Mucosa of stomach (tissue), 1 donor: ENCODE data around the gene LBX1.

ENCODE experiments used
- H3K27me3 ChIP-seq: one replicate; pipeline ENCODE4 v1.7.0; 2013; ENCODE audit warnings: mild to moderate bottlenecking, low read length; ENCODE audit not compliant: control insufficient read depth, insufficient read depth
- H3K36me3 ChIP-seq: one replicate; pipeline ENCODE4 v1.7.0; 2013; ENCODE audit warnings: low read length; ENCODE audit not compliant: control insufficient read depth, insufficient read depth
- H3K4me1 ChIP-seq: one replicate; pipeline ENCODE4 v1.7.0; 2013; ENCODE audit warnings: mild to moderate bottlenecking, low read length; ENCODE audit not compliant: control insufficient read depth, insufficient read depth
- H3K4me3 ChIP-seq: one replicate; pipeline ENCODE4 v1.7.0; 2013; ENCODE audit warnings: low read length
- H3K9ac ChIP-seq: one replicate; pipeline ENCODE4 v1.7.0; 2013; ENCODE audit warnings: mild to moderate bottlenecking, low read length, moderate library complexity
- H3K9me3 ChIP-seq: one replicate; pipeline ENCODE4 v1.7.0; 2013; ENCODE audit warnings: mild to moderate bottlenecking, low read length, moderate library complexity; ENCODE audit not compliant: control insufficient read depth
- donor health status: Pancreatic carcinoma.

The LBX1 gene

GRCh38 chr10:101237982-101238731 is 8.9 kb upstream of the LBX1 start:
- H3K27me3 ChIP-seq, result peaks cover 88% of the 10 kb centered on the region
- H3K4me3 ChIP-seq, result no peak overlapping the region
- H3K36me3 ChIP-seq, result no peaks in the 10 kb centered on the region
- H3K4me1 ChIP-seq, result no peaks in the 10 kb centered on the region
- H3K9ac ChIP-seq, result no peak overlapping the region
- peaks cover 5% of the 10 kb centered on the region for H3K9me3 ChIP-seq

GRCh38 chr10:101237081-101237981 is 8.1 kb upstream of the LBX1 start:
- Histone ChIP-seq H3K4me1 (no peaks in the 10 kb centered on the region), H3K4me3 (no peak overlapping the region), H3K36me3 (no peaks in the 10 kb centered on the region), H3K9me3 (peaks cover 5% of the 10 kb centered on the region), H3K27me3 (peaks cover 89% of the 10 kb centered on the region), H3K9ac (no peak overlapping the region)

- Histone ChIP-seq H3K4me3 (no peak overlapping the region), H3K9ac (no peak overlapping the region), H3K36me3 (no peaks in the 10 kb centered on the region), H3K9me3 (peaks cover 5% of the 10 kb centered on the region), H3K27me3 (peaks cover 96% of the 10 kb centered on the region), H3K4me1 (no peaks in the 10 kb centered on the region)
Observed at GRCh38 chr10:101236376-101237080, 7.3 kb upstream of the LBX1 start.

GRCh38 chr10:101235766-101236165 is 6.5 kb upstream of the LBX1 start:
- no peaks in the 10 kb centered on the region for H3K4me1 ChIP-seq
- no peak overlapping the region for H3K4me3 ChIP-seq
- H3K36me3 ChIP-seq, result no peaks in the 10 kb centered on the region
- no peak overlapping the region for H3K9ac ChIP-seq
- peaks cover 100% of the 10 kb centered on the region for H3K27me3 ChIP-seq
- peaks cover 5% of the 10 kb centered on the region for H3K9me3 ChIP-seq

GRCh38 chr10:101234333-101234732 is 5.1 kb upstream of the LBX1 start:
- peaks cover 100% of the 10 kb centered on the region for H3K27me3 ChIP-seq
- H3K4me3 ChIP-seq, result no peak overlapping the region
- H3K9ac ChIP-seq, result no peak overlapping the region
- peaks cover 2% of the 10 kb centered on the region for H3K4me1 ChIP-seq
- peaks cover 5% of the 10 kb centered on the region for H3K9me3 ChIP-seq
- H3K36me3 ChIP-seq, result no peaks in the 10 kb centered on the region

GRCh38 chr10:101233863-101234262 is 4.6 kb upstream of the LBX1 start:
- no peak overlapping the region for H3K4me3 ChIP-seq
- no peaks in the 10 kb centered on the region for H3K36me3 ChIP-seq
- H3K27me3 ChIP-seq, result peaks cover 100% of the 10 kb centered on the region
- peaks cover 7% of the 10 kb centered on the region for H3K4me1 ChIP-seq
- peaks cover 5% of the 10 kb centered on the region for H3K9me3 ChIP-seq
- H3K9ac ChIP-seq, result no peak overlapping the region

- Histone ChIP-seq H3K4me3 (no peak overlapping the region), H3K9ac (no peak overlapping the region), H3K4me1 (peaks cover 9% of the 10 kb centered on the region), H3K36me3 (no peaks in the 10 kb centered on the region), H3K27me3 (peaks cover 100% of the 10 kb centered on the region), H3K9me3 (peaks cover 5% of the 10 kb centered on the region)
Observed at GRCh38 chr10:101233443-101233842, 4.2 kb upstream of the LBX1 start.

- H3K27me3 ChIP-seq, result peaks cover 100% of the 10 kb centered on the region
- H3K36me3 ChIP-seq, result no peaks in the 10 kb centered on the region
- no peak overlapping the region for H3K9ac ChIP-seq
- H3K9me3 ChIP-seq, result peaks cover 3% of the 10 kb centered on the region
- no peak overlapping the region for H3K4me3 ChIP-seq
- H3K4me1 ChIP-seq, result peaks cover 22% of the 10 kb centered on the region
Observed at GRCh38 chr10:101231912-101232689, 2.8 kb upstream of the LBX1 start.

GRCh38 chr10:101231092-101231491 is 1.8 kb upstream of the LBX1 start:
- no peak overlapping the region for H3K4me3 ChIP-seq
- no peaks in the 10 kb centered on the region for H3K36me3 ChIP-seq
- no peak overlapping the region for H3K9ac ChIP-seq
- peaks cover 30% of the 10 kb centered on the region for H3K4me1 ChIP-seq
- H3K9me3 ChIP-seq, result no peaks in the 10 kb centered on the region
- H3K27me3 ChIP-seq, result peaks cover 100% of the 10 kb centered on the region

GRCh38 chr10:101230183-101230917 is 1.1 kb upstream of the LBX1 start:
- Histone ChIP-seq H3K9ac (no peak overlapping the region), H3K36me3 (no peaks in the 10 kb centered on the region), H3K9me3 (no peaks in the 10 kb centered on the region), H3K27me3 (peaks cover 100% of the 10 kb centered on the region), H3K4me1 (peaks cover 34% of the 10 kb centered on the region), H3K4me3 (no peak overlapping the region)

- peaks cover 40% of the 10 kb centered on the region for H3K4me1 ChIP-seq
- H3K4me3 ChIP-seq, result no peak overlapping the region
- H3K9me3 ChIP-seq, result no peaks in the 10 kb centered on the region
- H3K27me3 ChIP-seq, result peaks cover 100% of the 10 kb centered on the region
- no peak overlapping the region for H3K9ac ChIP-seq
- no peaks in the 10 kb centered on the region for H3K36me3 ChIP-seq
Observed at GRCh38 chr10:101228966-101229265, 347 bp downstream of the LBX1 start.
